ENCODE results near the gene PRM2. TPM values are rescaled to one million over a fixed set of nuclear protein-coding genes. Genes with fewer than 3 reads are reported as not detected.

PRM2 gene
- total and polyA plus RNA-seq, 2 experiments from 2014 or later = not detected

DNA sequence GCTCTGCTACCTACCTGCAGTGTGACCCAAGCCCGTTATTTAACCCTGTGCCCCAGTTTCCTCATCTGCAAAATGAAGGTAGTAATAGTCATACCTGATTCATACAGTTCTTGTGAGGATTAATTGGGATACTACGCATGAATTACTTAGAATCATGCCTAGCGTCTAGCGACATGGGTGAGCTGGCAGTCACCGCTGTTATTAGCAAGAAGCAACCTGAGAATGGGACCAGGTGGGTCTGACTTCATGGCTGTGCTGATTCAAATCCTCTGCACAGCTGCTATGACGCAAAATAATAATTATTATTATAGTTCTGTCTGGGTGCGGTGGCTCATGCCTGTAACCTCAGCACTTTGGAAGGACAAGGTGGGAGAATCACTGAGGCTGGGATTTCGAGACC lies 28.1 kb downstream of the PRM2 start:
- H3K36me3 ChIP-seq (ENCODE audit: insufficient read depth) = peaks cover 7% of the 10 kb centered on the region; the same call in 1 of the 2 replicates
- no peaks in the 10 kb centered on the region for H3K9me2 ChIP-seq (ENCODE audit: insufficient read depth)
- H2AFZ ChIP-seq = no peak overlapping the region
- H3K27me3 Mint-ChIP-seq (ENCODE audit: insufficient read depth, low read depth, poor library complexity) = peaks cover 17% of the 10 kb centered on the region
- H3K9me3 Mint-ChIP-seq = no peaks in the 10 kb centered on the region
- H3K79me2 ChIP-seq (replicated peaks; ENCODE audit: insufficient read depth) = peaks cover 5% of the 10 kb centered on the region
- no peak overlapping the region for H3K4me3 Mint-ChIP-seq
- H3K27me3 ChIP-seq (ENCODE audit: insufficient read depth) = no peaks in the 10 kb centered on the region
- TF ChIP-seq ZNF114 (CRISPR knock-in tag; IDR thresholded peaks at IDR 0.05) (no peak), JUNB (IDR thresholded peaks at IDR 0.05; ENCODE audit: unreplicated experiment) (no peak), ZNF331 (CRISPR knock-in tag; IDR thresholded peaks at IDR 0.05; ENCODE audit: low read depth) (no peak), STAT1 (IDR thresholded peaks at IDR 0.05; ENCODE audit: unreplicated experiment) (no peak), EZH2phosphoT487 (IDR thresholded peaks at IDR 0.05; ENCODE audit: unreplicated experiment) (no peak), POLR2AphosphoS5 (IDR thresholded peaks at IDR 0.05; ENCODE audit: low read depth) (no peak), CTCF (conservative IDR thresholded peaks at IDR 0.05; ENCODE audit: low read depth in 2 of 2) (no peak), NANOG (IDR thresholded peaks at IDR 0.05; ENCODE audit: borderline replicate concordance) (no peak), CREB1 (CRISPR knock-in tag; IDR thresholded peaks at IDR 0.05; ENCODE audit: low read depth) (no peak), ZNF462 (CRISPR knock-in tag; IDR thresholded peaks at IDR 0.05) (no peak), EZH2 (IDR thresholded peaks at IDR 0.05; ENCODE audit: low read depth, unreplicated experiment) (no peak)
- TF ChIP-seq, protein P1, sequence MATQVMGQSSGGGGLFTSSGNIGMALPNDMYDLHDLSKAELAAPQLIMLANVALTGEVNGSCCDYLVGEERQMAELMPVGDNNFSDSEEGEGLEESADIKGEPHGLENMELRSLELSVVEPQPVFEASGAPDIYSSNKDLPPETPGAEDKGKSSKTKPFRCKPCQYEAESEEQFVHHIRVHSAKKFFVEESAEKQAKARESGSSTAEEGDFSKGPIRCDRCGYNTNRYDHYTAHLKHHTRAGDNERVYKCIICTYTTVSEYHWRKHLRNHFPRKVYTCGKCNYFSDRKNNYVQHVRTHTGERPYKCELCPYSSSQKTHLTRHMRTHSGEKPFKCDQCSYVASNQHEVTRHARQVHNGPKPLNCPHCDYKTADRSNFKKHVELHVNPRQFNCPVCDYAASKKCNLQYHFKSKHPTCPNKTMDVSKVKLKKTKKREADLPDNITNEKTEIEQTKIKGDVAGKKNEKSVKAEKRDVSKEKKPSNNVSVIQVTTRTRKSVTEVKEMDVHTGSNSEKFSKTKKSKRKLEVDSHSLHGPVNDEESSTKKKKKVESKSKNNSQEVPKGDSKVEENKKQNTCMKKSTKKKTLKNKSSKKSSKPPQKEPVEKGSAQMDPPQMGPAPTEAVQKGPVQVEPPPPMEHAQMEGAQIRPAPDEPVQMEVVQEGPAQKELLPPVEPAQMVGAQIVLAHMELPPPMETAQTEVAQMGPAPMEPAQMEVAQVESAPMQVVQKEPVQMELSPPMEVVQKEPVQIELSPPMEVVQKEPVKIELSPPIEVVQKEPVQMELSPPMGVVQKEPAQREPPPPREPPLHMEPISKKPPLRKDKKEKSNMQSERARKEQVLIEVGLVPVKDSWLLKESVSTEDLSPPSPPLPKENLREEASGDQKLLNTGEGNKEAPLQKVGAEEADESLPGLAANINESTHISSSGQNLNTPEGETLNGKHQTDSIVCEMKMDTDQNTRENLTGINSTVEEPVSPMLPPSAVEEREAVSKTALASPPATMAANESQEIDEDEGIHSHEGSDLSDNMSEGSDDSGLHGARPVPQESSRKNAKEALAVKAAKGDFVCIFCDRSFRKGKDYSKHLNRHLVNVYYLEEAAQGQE (IDR thresholded peaks at IDR 0.05; ENCODE audit: unreplicated experiment) = no peak
- TF ChIP-seq, protein P2, sequence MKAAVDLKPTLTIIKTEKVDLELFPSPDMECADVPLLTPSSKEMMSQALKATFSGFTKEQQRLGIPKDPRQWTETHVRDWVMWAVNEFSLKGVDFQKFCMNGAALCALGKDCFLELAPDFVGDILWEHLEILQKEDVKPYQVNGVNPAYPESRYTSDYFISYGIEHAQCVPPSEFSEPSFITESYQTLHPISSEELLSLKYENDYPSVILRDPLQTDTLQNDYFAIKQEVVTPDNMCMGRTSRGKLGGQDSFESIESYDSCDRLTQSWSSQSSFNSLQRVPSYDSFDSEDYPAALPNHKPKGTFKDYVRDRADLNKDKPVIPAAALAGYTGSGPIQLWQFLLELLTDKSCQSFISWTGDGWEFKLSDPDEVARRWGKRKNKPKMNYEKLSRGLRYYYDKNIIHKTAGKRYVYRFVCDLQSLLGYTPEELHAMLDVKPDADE (IDR thresholded peaks at IDR 0.05) = no peak
- H3K27ac Mint-ChIP-seq = no peak overlapping the region
- H3K36me3 Mint-ChIP-seq (ENCODE audit: low read depth) = peaks cover 12% of the 10 kb centered on the region
- peaks cover 5% of the 10 kb centered on the region; the same call in 1 of the 2 replicates for H4K20me1 ChIP-seq (replicated peaks; ENCODE audit: insufficient read depth)
- no peak overlapping the region for H3K27ac ChIP-seq (ENCODE audit: low read depth)
- H3F3A ChIP-seq (replicated peaks; ENCODE audit: low read depth) = peaks cover 37% of the 10 kb centered on the region
- no peak for ATAC-seq
- H3K4me3 ChIP-seq = no peak overlapping the region
- peaks cover 15% of the 10 kb centered on the region for H3K4me1 ChIP-seq (ENCODE audit: insufficient read depth)
- H3K4me2 ChIP-seq = no peak overlapping the region
- DNase-seq (ENCODE audit: low spot score) = no peak
- H3K4me1 Mint-ChIP-seq = peaks cover 17% of the 10 kb centered on the region
